Measurements from ENCODE around the gene DPYSL4. TPM values are rescaled to one million over a fixed set of nuclear protein-coding genes. Genes with fewer than 3 reads are reported as not detected.

Gene DPYSL4
- total RNA-seq, 4 donors from 2014 or later = 0.79 TPM; not detected in 3

- TF ChIP-seq EP300 (IDR thresholded peaks at IDR 0.05; ENCODE audit: low read depth) (no peak), CTCF (IDR thresholded peaks at IDR 0.05) (no peak), POLR2AphosphoS5 (IDR thresholded peaks at IDR 0.05) (no peak), POLR2A (IDR thresholded peaks at IDR 0.05) (no peak)
- intact Hi-C loops (cut with DNase I; ENCODE audit: low total_unique reads) = loop anchor here (5.0 kb wide), 1 partner anchor 227 kb away; no protein-coding TSS in a partner anchor
- Histone ChIP-seq H3K27me3 (no peaks in the 10 kb centered on the region), H3K4me1 (peaks cover 0 to 8% (median 4%) of the 10 kb centered on the region in 4 donors), H3K27ac (no peak overlapping the region), H3K36me3 (no peaks in the 10 kb centered on the region), H3K9me3 (no peaks in the 10 kb centered on the region), H3K4me3 (no peak overlapping the region)
- in situ Hi-C loops (cut with MboI; ENCODE audit: low pct_ligation_motif_present in 1 of 4, low pct_unique_long_range_greater_than_20kb in 1 of 4, low sequenced_read_pairs in 3 of 4) = loop anchor here (10.0 to 25.0 kb wide), 4 partner anchors 112 to 412 kb away; partner anchors contain the start of gene LRRC27 (in 1 of the 4)
- 87% methylated on average over 25 of the region's 25 CpGs; no CpG with 5 or more reads in 1 of the 2 donors for WGBS, 2 donors (ENCODE audit: low coverage in 1 of 2)
- DNase-seq = no peak
These were observed 38.5 kb downstream of the DPYSL4 start for GRCh38 chr10:132225073-132225848.

GRCh38 chr10:132225849-132226205, 39.1 kb downstream of the DPYSL4 start:
- Histone ChIP-seq H3K36me3 (no peaks in the 10 kb centered on the region), H3K27me3 (no peaks in the 10 kb centered on the region), H3K4me3 (no peak overlapping the region), H3K4me1 (peaks cover 0 to 11% (median 5%) of the 10 kb centered on the region in 4 donors), H3K9me3 (no peaks in the 10 kb centered on the region), H3K27ac (no peak overlapping the region)
- in situ Hi-C loops (cut with MboI; ENCODE audit: low pct_ligation_motif_present in 1 of 4, low pct_unique_long_range_greater_than_20kb in 1 of 4, low sequenced_read_pairs in 3 of 4) (loop anchor here (10.0 to 25.0 kb wide), 4 partner anchors 111 to 411 kb away; partner anchors contain the start of gene LRRC27 (in 1 of the 4)), intact Hi-C loops (cut with DNase I; ENCODE audit: low total_unique reads) (loop anchor here (5.0 kb wide), 1 partner anchor 226 kb away; no protein-coding TSS in a partner anchor)
- no peak for DNase-seq
- no peak for TF ChIP-seq POLR2AphosphoS5 (IDR thresholded peaks at IDR 0.05)
- TF ChIP-seq POLR2A (IDR thresholded peaks at IDR 0.05) = no peak
- no peak for TF ChIP-seq CTCF (IDR thresholded peaks at IDR 0.05)
- no peak for TF ChIP-seq EP300 (IDR thresholded peaks at IDR 0.05; ENCODE audit: low read depth)
- WGBS, 2 donors (ENCODE audit: low coverage in 1 of 2) = 67% methylated on average over 8 of the region's 8 CpGs; no CpG with 5 or more reads in 1 of the 2 donors

GRCh38 chr10:132226586-132227405, 40.0 kb downstream of the DPYSL4 start:
- intact Hi-C loops (cut with DNase I; ENCODE audit: low total_unique reads) = loop anchor here (5.0 kb wide), 1 partner anchor 226 kb away; no protein-coding TSS in a partner anchor
- TF ChIP-seq POLR2A (IDR thresholded peaks at IDR 0.05) (no peak), EP300 (IDR thresholded peaks at IDR 0.05; ENCODE audit: low read depth) (no peak), CTCF (IDR thresholded peaks at IDR 0.05) (no peak)
- in situ Hi-C loops (cut with MboI; ENCODE audit: low pct_ligation_motif_present in 1 of 4, low pct_unique_long_range_greater_than_20kb in 1 of 4, low sequenced_read_pairs in 3 of 4) = loop anchor here (10.0 to 25.0 kb wide), 4 partner anchors 111 to 411 kb away; partner anchors contain the start of gene LRRC27 (in 1 of the 4)
- Histone ChIP-seq H3K27ac (no peak overlapping the region), H3K4me1 (peaks cover 0 to 11% (median 5%) of the 10 kb centered on the region in 4 donors), H3K27me3 (no peaks in the 10 kb centered on the region), H3K9me3 (no peaks in the 10 kb centered on the region), H3K4me3 (no peak overlapping the region), H3K36me3 (no peaks in the 10 kb centered on the region)
- WGBS, 2 donors (ENCODE audit: low coverage in 1 of 2) = 87% methylated on average over 26 of the region's 27 CpGs; no CpG with 5 or more reads in 1 of the 2 donors
- no peak for DNase-seq
